Measurements from ENCODE around the gene APOB. TPM values are rescaled to one million over a fixed set of nuclear protein-coding genes. Genes with fewer than 3 reads are reported as not detected.

APOB gene
- total RNA-seq, 4 donors from 2014 or later, result 0.95 to 17.4 (median 10.6) TPM

DNA sequence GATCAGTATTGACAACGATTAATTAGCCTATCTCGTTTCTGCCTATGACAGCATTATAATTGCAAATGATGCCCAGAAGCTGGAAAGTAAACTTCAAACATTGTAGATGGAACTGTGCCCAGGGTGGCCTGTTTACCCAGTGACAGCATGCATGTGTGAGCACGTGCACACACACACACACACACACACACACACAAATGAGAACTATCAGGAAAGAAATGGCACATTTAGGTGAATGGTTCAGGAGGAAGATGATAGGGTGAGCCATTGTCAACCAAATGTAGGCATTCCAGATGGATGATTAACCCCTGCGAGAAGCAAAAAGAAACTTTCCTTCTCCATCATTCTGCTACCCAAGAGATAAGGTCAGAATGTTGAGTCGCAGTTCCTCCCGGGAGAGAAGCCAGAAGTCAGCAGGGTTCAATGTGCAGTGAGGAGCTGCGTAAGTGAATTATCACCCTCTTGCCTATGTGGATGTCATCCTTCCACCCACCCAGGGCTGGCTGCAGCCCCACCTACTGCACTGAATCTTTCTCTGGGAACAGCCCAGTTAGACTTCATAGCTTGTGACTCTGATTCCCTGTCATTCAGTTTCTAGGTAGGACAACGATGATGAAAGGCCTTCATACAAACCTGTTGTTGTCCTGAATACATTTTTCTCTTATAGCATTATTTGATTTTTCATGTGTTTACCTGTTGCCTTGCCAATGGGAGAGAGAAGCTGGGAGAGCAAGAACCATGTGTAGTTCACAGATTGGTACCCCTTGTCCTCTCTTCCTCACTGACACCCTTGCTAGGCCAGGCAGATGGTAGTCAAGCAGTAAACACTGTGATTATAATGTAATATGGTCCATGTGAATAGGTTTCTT, 3.5 kb upstream of the APOB start:
- DNase-seq (ENCODE audit: low spot score) (no peak), ATAC-seq (ENCODE audit: low FRiP score) (no peak)
- TF ChIP-seq, protein P1, sequence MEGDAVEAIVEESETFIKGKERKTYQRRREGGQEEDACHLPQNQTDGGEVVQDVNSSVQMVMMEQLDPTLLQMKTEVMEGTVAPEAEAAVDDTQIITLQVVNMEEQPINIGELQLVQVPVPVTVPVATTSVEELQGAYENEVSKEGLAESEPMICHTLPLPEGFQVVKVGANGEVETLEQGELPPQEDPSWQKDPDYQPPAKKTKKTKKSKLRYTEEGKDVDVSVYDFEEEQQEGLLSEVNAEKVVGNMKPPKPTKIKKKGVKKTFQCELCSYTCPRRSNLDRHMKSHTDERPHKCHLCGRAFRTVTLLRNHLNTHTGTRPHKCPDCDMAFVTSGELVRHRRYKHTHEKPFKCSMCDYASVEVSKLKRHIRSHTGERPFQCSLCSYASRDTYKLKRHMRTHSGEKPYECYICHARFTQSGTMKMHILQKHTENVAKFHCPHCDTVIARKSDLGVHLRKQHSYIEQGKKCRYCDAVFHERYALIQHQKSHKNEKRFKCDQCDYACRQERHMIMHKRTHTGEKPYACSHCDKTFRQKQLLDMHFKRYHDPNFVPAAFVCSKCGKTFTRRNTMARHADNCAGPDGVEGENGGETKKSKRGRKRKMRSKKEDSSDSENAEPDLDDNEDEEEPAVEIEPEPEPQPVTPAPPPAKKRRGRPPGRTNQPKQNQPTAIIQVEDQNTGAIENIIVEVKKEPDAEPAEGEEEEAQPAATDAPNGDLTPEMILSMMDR (IDR thresholded peaks at IDR 0.05), result no peak

GRCh38 chr2:21046506-21046905, 2.6 kb upstream of the APOB start:
- ATAC-seq (ENCODE audit: low FRiP score) (no peak), DNase-seq (ENCODE audit: low spot score) (no peak)
- TF ChIP-seq, protein P1 (IDR thresholded peaks at IDR 0.05), result no peak

- DNase-seq (ENCODE audit: low spot score) (no peak), ATAC-seq (ENCODE audit: low FRiP score) (no peak)
- TF ChIP-seq, protein P1 (IDR thresholded peaks at IDR 0.05), result no peak
Observed at GRCh38 chr2:21044694-21045371, 960 bp upstream of the APOB start.

GRCh38 chr2:21042958-21043743, 722 bp downstream of the APOB start:
- ATAC-seq (ENCODE audit: low FRiP score), result peak; percentile 66
- peak; percentile 51 for DNase-seq (ENCODE audit: low spot score)
- TF ChIP-seq, protein P1 (IDR thresholded peaks at IDR 0.05), result peak in 2 of 3 donors; percentile 60 to 85

- ATAC-seq (ENCODE audit: low FRiP score) (no peak), DNase-seq (ENCODE audit: low spot score) (no peak)
- TF ChIP-seq, protein P1 (IDR thresholded peaks at IDR 0.05), result no peak
Observed at GRCh38 chr2:21042708-21042957, 1.2 kb downstream of the APOB start.

DNA sequence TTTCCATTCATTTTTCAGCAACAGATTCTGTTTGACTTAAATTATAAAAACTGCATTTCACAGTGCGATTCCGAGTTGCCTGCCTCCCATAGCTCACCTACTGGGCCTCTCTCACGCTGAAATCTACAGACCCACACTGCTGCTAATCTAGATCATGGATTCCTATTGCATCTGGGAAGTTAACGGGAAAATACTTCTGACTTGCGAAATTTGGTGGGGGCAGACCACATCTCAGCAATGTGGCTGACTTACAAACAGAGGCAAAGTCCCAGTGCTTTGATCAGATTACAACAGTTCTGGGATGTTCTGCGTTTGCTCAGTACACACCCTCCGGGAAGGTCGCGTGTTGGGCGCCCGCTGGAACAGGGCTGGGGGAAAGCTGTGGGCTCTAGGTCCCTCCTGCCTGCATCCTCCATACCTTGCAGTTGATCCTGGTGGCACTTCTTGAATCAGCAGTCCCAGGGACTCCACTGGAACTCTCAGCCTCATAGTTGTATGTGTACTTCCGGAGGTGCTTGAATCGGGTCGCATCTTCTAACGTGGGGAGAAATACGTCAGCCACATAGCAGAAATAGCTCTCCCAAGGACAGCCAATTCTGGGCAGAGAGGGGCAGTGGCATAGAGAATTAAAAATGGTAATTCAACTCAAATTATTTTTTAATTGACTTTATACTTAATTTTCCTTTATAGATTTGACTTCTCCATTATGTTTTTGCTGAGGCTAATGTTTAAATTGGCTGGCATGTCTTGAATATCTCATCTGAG, 1.7 kb downstream of the APOB start:
- ATAC-seq (ENCODE audit: low FRiP score) (no peak), DNase-seq (ENCODE audit: low spot score) (no peak)
- TF ChIP-seq, protein P1 (IDR thresholded peaks at IDR 0.05), result no peak

Data from omental fat pad (tissue), 4 donors.